NT2/D1 (cell line): ENCODE data around the gene PTPRN2.

Source experiments
- DNase-seq: peaks from one replicate; pipeline ENCODE4 v3.0.0-alpha.2; 2011; ENCODE audit warnings: low read depth, low spot score
- H3K27me3 ChIP-seq: 2 replicates; pipeline ENCODE4 v1.6.0; 2011; ENCODE audit warnings: mild to moderate bottlenecking; ENCODE audit not compliant: insufficient read length, insufficient read depth
- H3K36me3 ChIP-seq: 2 replicates; pipeline ENCODE4 v1.6.1; 2011; ENCODE audit warnings: mild to moderate bottlenecking, low read length, mixed read lengths; ENCODE audit not compliant: insufficient read depth, insufficient read length
- H3K4me1 ChIP-seq: 2 replicates; pipeline ENCODE4 v1.5.1; 2011; ENCODE audit not compliant: insufficient read depth, insufficient read length
- H3K4me3 ChIP-seq: 2 replicates; pipeline ENCODE4 v1.5.1; 2011; ENCODE audit warnings: low read depth; ENCODE audit not compliant: insufficient read length
- H3K9ac ChIP-seq: 2 replicates; pipeline ENCODE4 v1.6.0; 2011; ENCODE audit warnings: low read depth; ENCODE audit not compliant: insufficient read length
- H3K9me3 ChIP-seq: 2 replicates; pipeline ENCODE4 v1.5.1; 2011; ENCODE audit warnings: mild to moderate bottlenecking, low read length; ENCODE audit not compliant: insufficient read depth
- SUZ12 ChIP-seq: IDR thresholded peaks from 2 replicates; pipeline ENCODE4 v1.6.1; 2011; ENCODE audit not compliant: insufficient read length, insufficient read depth; ENCODE audit errors: extremely low read depth
- YY1 ChIP-seq: IDR thresholded peaks from 2 replicates; pipeline ENCODE4 v1.6.1; 2011; ENCODE audit not compliant: insufficient read length, insufficient read depth
- ZNF274 ChIP-seq: IDR thresholded peaks from 2 replicates; pipeline ENCODE4 v1.6.1; 2011; ENCODE audit warnings: mild to moderate bottlenecking, low read depth, low read length

Gene PTPRN2

DNA sequence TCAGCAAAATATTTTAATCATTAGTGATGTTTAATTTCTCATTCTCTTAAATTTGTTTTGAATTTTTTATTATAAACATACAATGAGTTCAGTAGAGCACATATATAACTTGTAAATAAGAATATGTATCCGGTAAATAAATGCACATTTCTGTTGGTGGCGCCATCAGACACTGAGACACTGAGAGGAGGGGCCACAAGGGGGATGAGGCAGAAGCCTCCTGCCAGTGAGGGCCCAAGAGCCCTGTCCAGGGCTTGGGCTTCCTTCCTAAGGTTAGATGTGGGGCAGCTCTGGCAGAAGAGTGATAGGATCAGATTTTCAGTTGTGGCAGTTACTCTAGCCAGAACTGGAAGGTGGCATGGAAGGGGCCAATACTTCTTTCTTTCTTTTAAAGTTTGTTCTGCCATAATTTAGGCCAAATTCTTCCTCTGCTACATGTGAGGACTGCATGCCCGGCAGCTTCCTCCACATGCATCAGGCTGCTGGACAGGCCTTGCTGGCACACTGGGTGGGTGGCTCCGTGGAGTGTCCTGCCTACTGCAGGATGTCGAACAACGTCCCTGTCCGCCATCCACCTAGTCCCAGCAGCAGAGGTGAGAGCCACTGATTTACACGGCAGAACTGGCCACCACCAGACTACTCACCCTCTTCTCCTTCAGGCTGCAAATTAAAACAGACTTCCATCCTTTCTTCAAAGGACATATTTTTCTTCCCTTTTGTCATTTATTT lies 13.2 kb downstream of the PTPRN2 start:
- Histone ChIP-seq H3K27me3 (no peaks in the 10 kb centered on the region), H3K9me3 (peaks cover 3% of the 10 kb centered on the region; the same call in 1 of the 2 replicates), H3K4me3 (no peak overlapping the region), H3K4me1 (no peaks in the 10 kb centered on the region), H3K36me3 (no peaks in the 10 kb centered on the region), H3K9ac (no peak overlapping the region)
- no peak for DNase-seq
- TF ChIP-seq YY1 = no peak
- no peak for TF ChIP-seq ZNF274
- no peak for TF ChIP-seq SUZ12

DNA sequence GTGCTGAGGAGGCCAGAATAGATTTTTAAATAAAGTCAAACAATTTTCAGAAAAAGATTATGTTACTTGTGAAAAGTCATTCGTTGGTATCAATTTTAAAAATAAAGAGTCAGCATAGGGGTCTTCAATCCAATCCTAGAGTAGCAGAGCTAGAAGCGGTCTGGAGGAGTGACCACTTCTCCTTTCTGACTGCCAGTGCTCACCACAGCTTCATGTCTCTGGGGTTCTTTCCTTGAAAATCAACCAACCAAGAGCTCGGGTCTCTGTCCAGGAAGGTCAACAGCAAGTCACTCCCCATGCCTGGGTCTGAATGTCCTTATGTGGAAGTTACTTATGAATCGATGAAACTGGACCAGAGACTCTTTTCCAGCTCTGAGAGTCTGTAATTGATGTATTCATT lies 14.3 kb downstream of the PTPRN2 start:
- TF ChIP-seq SUZ12 = no peak
- no peak for TF ChIP-seq YY1
- no peak for TF ChIP-seq ZNF274
- no peaks in the 10 kb centered on the region for H3K9me3 ChIP-seq
- no peak overlapping the region for H3K9ac ChIP-seq
- no peak overlapping the region for H3K4me3 ChIP-seq
- H3K36me3 ChIP-seq = no peaks in the 10 kb centered on the region
- DNase-seq = no peak
- no peaks in the 10 kb centered on the region for H3K27me3 ChIP-seq
- no peaks in the 10 kb centered on the region for H3K4me1 ChIP-seq

DNA sequence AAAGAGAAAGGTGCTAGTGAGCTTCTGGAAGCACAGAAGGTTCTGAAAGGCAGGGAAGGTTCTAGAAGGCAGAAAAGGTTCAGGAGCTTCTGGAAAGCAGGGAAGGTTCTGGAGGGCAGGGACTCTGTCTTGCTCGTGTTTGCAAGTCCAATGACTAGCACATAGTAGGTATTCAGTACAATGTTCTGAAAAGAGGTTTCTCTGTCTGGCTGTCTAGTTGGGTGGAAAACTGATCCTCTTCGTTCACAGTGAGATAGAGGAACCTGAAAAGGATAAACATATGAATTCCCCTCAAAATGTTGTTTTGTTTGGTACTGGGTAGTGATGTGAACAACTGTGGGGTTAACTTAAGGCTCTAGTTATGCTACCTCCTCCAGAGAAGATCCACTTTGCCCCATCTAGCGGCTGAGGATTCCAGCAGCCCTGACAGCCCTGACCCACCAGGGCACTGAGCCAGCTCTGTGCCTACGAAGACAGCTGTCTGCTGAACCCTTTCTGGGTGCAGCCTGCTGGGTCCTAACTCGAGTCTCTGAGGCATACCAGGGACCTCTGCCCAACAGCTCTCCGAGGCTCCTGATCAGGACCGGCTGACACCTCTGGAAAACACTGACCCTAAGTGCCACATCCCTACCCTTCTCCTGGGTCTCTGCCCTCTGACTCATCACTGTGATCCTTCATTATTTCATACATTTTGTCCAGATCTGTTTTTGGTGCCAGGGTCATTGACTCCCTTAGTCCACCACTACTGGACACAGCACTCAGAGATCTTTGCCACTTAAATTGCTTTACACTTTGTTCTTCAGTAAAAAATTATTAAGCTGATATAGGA lies 15.4 kb downstream of the PTPRN2 start:
- Histone ChIP-seq H3K9me3 (no peaks in the 10 kb centered on the region), H3K36me3 (no peaks in the 10 kb centered on the region), H3K4me3 (no peak overlapping the region), H3K27me3 (no peaks in the 10 kb centered on the region), H3K9ac (no peak overlapping the region), H3K4me1 (no peaks in the 10 kb centered on the region)
- TF ChIP-seq SUZ12 = no peak
- no peak for TF ChIP-seq YY1
- TF ChIP-seq ZNF274 = no peak
- no peak for DNase-seq

DNA sequence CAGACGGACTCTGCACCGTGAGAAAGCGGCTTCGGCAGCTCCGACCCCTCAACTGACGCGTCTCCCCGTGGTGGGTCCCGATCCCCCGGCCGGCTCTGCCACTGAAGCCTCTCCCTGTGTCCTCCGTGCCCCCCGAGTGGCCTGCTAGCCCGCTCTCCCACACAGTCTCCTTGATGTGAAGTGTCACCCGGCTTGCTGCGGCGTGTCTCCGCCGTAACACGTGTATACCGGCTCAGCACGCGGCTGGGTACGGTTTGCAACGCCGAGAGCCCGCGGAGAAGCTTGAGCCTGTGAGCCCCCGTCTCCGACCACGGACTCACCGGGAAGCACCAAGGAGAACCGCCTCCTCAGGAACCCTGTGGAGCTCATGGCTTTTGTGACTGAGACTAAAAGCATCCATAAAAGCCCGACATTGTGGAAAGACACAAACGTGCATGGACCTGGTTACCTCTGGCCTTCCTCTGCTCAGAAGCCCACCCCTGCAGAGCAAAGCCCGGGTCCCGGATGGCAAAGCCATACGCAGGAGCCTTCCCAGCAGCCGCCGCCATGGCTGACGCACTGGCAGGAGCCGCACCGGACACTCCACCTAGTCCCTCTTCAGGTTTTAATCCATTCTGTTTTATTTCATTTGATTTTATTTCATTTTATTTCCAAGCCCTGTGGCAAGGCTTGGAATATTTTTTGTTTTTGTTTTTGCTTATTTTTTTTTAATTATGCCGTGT lies 17.0 kb downstream of the PTPRN2 start:
- Histone ChIP-seq H3K4me3 (no peak overlapping the region), H3K27me3 (no peaks in the 10 kb centered on the region), H3K4me1 (no peaks in the 10 kb centered on the region), H3K36me3 (no peaks in the 10 kb centered on the region), H3K9me3 (no peaks in the 10 kb centered on the region), H3K9ac (no peak overlapping the region)
- no peak for DNase-seq
- TF ChIP-seq ZNF274 (no peak), SUZ12 (no peak), YY1 (no peak)

DNA sequence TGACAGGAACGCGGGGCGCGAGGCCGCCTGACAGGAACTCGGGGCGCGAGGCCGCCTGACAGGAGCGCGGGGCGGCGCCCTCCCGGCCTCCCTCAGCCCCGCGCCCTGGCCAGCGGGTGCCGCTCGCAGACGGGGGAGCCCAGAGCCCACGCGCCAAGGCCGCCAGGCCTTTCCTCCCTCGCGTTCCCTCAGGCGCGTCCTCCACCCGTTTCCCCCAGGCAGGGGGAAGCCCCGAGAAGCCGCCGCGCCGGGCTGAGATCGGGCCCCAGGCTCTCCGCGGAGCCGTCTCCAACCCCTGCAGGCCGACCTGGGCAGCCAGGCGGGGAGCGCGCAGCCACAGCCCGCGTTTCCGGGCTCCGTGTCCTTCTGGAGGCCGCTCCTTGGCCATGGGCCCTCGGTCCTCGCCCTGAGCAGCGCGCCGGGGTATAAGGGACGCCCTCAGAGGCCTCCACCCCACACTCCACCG lies 17.7 kb downstream of the PTPRN2 start:
- TF ChIP-seq SUZ12 (no peak), ZNF274 (no peak), YY1 (no peak)
- Histone ChIP-seq H3K9me3 (no peaks in the 10 kb centered on the region), H3K36me3 (no peaks in the 10 kb centered on the region), H3K4me3 (no peak overlapping the region), H3K4me1 (peaks cover 3% of the 10 kb centered on the region), H3K9ac (no peak overlapping the region), H3K27me3 (no peaks in the 10 kb centered on the region)
- no peak for DNase-seq

DNA sequence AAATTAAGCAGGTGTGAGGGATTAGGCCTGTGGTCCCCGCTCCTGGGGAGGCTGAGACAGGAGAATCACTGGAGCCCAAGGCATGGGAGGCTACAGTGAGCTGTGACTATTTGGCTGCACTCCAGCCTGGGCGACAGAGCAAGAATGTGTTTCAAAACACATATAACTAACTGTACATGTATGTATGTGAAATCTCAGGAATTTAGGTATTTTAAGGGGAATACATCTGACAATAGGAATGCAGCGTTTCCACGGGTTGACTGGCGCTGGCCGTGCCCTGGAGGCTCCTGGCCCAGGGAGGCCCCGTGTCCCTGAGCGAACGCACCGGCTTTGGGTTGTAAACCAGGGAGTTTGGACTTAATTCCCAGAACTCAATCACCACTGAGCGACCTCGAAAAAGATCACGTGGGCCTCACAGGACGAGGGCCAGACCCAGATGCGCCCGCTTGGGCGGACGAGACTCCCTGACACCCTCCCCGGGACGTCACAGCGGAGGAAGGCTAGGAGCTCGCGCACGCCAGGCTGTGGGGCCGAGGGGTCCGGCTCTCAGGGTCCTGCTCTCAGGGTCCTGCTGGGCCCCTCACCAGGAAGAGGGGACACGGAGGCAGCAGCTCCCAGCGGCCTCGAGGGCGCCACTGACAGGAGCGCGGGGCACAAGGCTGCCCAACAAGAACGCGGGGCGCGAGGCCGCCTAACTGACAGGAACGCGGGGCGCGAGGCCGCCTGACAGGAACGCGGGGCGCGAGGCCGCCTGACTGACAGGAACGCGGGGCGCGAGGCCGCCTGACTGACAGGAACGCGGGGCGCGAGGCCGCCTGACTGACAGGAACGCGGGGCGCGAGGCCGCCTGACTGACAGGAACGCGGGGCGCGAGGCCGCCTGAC lies 18.4 kb downstream of the PTPRN2 start:
- Histone ChIP-seq H3K9me3 (no peaks in the 10 kb centered on the region), H3K4me1 (peaks cover 3% of the 10 kb centered on the region), H3K27me3 (no peaks in the 10 kb centered on the region), H3K36me3 (no peaks in the 10 kb centered on the region), H3K4me3 (no peak overlapping the region), H3K9ac (no peak overlapping the region)
- no peak for DNase-seq
- TF ChIP-seq YY1 (no peak), SUZ12 (no peak), ZNF274 (no peak)
